GM21526 (cell line): Measurements from ENCODE around the gene RBMS3.

Source experiments
- ATAC-seq: cut with Tn5 transposase; IDR thresholded peaks from one replicate; pipeline ENCODE4 v1.9.1; 2021; ENCODE audit warnings: moderate library complexity; ENCODE audit not compliant: unreplicated experiment, low FRiP score

The RBMS3 gene

DNA sequence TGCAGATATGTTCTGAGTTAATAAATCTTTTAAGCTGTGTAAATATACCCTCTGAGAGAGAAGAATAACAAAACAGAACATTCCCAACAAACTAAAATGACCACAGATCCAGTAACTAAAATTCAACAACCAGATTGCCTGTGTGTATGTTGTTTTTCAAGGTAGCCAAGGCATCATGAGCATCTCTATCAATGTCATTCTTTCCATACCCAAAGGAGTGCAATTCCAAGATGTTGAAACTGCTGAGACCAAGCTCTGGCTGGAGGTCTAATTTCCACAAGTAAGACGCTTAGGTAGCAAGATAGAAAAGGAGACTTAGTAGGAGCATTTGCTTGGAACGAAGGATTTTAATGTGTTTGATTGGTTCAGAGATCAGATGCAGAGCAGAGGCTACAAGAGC lies 276.3 kb downstream of the RBMS3 start:
- no peak for ATAC-seq

DNA sequence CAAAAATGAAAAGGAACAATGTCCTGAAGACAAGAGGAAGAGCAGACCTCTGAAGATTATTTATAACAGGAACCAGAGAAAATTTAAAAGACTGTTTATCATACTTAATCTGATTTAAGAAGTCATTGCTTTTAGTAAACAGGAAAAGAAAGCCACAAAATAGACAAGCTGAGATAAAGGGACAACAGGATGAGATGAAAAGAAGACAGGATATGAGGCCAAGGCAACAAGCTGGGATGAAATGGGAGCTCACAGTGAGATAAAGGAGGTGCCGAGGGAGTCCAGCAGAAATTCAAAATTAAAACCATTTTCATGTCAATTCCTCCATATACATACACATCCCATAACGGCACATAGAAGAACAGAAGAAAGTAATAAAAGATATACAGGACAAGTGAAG lies 277.0 kb downstream of the RBMS3 start:
- ATAC-seq: no peak

DNA sequence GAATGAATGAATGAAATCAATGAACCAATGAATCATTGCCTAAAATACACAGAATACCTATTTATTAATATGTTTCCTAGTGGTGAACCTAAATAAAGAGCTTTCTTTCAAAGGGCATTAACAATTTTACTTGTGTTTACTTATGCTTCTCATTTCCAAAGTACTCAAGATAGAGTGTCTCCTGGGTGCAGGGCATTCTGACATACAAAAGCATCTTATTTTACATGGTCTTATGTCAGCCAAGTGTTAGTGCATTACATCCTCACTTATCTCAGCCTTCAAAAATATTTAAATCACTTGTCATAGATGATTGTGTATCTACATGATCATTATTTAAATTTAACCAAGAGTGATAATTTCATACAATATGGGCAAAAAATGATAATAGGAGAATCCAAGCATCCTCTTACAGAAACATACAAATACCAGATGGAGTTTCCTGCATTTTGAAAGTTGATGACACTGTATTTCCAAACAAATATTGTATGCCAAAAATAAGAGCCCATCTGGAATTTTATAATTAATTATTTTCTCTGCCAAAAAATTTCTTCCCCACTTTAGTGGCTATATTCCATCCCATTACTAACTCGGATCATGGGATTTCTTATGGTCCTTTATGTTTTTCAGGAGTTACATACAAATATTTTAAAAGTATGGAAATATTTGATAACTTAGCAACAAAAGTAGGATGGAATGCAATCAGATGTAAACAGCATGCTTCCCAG lies 279.0 kb downstream of the RBMS3 start:
- ATAC-seq: no peak

DNA sequence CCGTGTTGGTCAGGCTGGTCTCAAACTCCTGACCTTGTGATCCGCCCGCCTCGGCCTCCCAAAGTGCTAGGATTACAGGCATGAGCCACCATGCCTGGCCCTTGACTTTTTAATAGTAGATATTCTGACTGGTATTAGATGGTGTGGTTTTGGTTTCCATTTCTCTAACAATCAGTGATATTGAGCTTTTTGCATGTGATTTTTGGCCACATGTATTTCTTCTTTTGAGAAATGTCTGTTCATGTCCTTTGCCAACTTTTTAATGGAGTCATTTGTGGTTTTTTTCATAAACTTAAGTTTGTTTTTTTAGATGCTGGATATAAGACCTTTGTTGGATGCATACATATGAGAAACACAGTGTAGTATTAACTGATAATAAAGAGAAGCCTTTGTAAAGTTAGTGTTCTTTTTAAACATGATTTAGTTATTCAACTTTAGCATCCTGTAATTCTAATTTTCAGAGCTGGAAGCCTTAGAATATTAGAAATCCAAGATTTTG lies 280.8 kb downstream of the RBMS3 start:
- ATAC-seq: no peak

DNA sequence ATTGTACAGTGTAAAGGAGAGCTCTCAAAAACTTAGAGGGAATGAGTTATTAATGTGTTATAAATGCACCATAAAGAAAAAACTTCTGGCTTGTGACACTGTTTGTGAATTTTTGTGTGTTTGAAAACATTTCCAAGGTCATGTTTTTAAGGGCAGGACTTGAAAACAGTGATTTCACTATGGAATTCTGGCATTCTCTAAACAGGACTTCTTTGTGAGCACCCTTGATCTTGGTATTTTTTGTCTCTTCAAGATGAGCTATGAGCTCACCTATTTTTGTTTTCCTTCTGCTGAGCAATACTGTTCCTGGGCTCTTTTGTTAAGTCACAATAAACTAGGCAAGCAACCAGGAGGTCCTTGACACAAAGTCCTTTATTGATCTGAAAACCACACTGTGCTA lies 284.4 kb downstream of the RBMS3 start:
- ATAC-seq: no peak

DNA sequence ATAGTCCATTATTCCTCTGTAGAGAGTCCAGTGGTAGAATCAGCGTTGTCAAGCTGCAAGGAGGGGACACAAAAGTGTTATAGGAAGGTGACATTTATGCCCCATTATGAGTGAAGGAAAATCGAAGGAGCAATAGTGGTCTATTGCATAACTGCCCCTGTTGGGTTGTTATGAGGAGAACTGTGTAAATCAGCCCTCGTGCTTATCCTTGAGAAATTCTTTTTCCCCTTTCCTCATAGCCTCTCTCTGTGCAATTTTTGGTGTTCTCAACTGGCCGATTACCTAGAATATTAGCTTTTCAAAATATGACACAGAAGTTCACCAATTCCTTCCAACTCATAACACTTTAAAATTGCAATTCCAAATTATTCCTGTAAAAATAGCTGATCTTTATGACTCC lies 286.6 kb downstream of the RBMS3 start:
- ATAC-seq: no peak

DNA sequence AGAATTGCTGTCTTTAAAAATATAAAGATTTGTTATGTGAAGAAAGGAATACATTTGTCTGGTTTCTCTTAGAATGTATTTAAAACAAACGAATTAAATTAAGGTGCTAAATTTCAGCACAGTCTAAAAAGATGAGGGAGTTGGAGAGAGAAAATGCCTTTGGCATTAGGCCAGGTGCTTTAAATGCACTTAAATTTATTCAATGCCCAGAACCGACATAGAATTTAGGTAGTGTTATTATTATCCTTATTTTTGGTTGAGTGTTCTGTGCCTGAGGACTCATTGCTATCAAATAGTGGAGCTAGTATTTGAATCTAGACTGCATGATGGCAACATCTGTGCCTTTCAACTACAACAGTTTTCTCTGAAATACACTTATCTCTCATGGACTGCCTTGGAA lies 287.5 kb downstream of the RBMS3 start:
- ATAC-seq: no peak

DNA sequence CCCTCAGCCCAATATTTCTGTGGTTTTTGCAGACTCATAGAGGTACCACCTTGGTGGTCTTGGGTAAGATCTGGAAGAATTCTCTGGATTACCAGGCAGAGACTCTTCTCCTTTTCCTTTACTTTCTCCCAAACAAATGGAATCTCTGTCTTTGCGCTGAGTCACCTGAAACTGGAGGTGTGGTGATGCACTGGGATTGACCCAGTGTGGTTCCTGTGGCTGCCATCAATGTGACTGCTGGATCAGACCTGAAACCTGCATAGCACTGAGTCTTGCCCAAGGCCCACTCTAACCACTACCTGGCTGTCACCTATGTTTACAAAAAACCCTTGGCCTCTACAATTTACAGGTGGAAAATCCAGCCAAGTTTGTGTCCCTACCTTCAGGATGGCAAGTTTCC lies 295.3 kb downstream of the RBMS3 start:
- ATAC-seq: no peak

DNA sequence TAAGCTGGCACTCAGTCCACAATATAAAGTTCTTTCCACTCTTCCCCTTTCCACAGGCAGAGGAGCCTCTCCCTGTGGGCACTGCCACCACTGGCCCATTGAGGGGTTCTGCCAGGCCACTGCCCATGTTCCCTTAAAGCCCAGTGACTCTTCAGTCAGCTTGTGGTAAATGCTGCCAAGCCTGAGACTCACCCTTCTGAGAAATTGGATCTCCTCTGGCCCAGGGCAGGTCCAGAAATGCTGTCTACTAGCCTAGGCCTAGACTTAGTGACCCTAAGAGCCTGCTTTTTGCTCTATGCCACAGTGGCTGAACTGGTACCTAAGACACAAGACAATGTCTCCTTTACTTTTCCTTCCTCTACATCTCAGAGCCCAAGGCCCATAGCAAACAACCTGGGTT lies 295.8 kb downstream of the RBMS3 start:
- no peak for ATAC-seq

DNA sequence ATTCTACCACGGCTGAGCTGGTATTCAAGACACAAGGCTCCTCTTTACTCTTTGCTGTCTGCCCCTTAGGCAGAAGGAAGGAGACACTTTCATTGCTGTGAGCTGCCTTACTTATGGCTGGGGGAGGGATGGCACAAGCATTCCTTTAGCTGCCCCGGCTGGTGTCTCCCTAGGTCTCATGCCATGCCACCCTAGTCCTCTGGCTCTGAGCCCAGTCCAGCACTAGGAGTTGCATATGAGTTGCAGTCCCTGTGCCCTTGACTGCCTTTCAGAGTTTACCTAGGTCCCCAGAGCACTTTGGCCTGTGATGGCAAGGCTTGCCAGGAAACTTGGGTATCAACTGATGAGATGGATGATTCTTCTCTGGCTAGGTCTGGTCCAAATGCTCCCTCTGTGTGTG lies 296.4 kb downstream of the RBMS3 start:
- no peak for ATAC-seq

DNA sequence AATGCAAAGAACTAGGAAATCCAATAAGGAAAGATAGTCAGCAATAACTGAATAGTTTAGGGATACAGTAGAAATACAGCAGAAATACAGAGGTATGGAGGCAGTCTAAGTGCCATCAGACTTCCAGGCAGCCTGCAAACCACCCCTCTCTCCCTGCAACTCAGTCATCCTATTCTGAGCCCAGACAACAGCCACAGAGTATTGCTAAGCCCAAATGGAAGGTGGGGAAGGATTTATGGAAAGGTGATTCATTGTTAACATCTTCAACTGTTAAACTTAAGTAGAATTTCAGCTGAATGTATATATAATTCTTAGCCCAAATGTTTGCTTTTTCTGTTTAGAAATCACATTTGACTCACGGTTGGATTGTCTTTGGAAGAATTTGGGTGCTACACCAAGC lies 300.4 kb downstream of the RBMS3 start:
- no peak for ATAC-seq

DNA sequence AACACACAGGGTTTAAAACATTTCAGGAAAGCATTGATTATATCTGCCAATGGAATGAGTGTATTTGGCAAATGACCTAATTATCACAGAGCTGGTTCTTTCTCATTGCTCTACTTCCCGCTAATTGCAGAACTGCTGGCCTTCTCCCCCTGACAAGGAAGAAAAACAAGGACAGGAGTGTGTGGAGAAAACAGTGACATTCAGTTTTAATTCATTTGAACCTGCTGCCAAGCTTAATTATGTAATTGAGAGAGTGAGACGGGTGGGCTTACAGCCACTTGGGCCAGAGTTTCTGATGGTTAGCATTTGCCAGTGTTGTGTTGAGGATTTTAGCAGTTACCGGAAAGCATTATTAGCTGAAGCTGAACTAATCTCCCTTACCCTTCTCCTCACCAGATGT lies 301.4 kb downstream of the RBMS3 start:
- ATAC-seq: no peak

DNA sequence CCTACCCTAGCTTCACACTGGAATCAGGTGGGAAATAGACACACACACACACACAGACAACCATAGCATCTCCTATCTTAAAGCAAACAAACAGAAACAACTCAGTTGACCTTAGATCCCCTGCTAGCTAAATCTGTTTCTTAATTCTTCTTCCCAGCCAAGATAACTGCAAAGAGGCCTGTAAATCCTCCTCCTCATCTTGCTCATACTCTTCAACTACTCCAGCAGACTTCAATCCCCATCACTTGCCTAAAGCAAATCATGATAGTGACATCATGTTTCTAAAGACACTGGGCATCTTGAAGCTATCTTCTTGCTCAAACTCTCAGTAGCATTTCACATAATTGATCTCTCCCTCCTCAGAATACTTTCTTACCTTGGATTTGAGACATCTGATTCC lies 303.0 kb downstream of the RBMS3 start:
- no peak for ATAC-seq

DNA sequence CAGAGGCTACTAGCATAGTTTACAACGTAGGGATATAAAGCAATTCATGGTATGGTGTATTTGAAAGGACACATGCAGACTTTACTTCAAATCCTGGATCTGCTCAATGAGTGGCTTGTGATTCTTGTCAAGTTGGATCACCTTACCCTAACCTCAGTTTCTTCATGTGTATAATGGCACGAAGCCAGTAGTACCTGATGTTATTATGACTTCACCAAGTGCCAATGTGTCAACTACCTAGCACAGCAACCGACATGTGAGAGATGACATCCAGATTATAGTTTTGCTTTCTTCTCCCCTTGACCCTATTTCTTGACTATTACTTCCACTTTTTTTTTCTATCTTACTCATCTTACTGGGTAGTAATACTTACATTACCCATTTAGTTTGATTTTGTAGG lies 304.5 kb downstream of the RBMS3 start:
- ATAC-seq: no peak

DNA sequence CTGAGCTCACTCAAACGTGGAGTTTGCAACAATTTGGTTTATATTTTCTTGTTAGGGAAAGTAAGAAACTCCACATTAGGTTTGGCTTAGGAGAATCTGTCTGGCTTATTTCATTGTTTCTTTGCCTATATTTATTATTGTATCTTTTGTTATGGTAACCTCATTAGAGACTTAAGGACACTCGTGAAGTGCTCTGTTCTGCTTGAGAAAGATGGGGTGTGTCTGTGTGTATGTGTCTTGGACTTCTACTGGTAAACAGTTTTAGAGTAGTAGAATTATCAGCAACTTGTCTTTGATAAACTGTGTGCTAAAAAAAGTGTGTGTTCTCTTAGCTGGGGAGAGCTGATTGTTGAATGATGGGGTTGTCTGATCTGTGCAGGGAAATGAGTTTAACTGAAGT lies 306.5 kb downstream of the RBMS3 start:
- no peak for ATAC-seq

DNA sequence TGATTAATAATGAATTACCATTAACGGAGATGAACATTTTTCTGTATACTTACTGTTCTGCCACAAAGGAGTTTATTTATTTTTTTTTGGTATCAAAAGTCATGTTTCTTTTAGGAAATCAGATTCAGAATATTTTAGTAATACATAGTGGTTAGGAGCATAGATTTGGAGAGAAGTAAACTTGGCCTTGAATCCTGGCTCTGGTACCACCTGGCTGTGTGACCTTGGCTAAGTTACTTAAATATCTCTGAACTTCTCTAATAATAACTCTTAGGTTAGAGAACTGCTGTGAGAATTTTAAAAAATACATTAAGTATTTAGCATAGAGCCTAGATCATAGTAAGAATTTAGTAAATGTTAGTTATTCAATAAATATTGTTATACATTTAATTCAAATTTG lies 309.1 kb downstream of the RBMS3 start:
- no peak for ATAC-seq

DNA sequence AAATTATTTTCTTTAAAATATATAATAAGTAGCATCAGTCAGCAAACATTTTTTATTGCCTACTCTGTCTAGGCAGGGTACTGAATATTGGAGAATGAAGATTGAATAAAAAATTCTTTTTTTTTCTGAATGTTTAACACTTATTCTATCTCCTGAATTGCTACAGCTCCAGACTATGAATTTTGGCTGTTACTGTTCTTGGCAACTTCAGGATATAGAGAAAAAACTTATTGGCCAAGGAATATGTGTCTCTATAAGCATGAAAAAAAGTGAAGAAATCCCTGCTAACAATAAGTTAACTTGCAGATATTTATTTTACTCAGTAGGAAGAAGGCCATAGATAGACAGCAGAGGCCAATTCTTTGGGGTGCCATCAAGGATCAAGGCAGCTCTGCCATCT lies 309.6 kb downstream of the RBMS3 start:
- no peak for ATAC-seq

DNA sequence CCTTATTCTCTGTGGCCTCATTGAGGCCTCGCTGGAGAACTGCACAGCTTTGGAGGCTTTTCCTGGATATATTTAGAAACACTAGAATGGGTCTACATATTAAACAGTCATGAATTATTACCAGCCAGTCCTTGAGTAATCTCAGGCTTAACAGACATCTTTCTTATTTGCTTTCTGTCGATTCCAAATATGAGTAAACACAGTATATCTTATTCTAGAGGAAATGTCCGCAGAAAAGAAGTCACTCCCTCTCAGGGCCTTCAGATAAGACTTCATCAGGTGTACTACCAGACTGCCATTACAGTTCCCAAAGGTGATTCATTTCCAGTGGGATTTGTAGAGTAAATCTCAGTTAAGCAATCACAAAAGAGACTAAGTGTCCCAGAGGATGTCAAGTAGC lies 310.7 kb downstream of the RBMS3 start:
- no peak for ATAC-seq

DNA sequence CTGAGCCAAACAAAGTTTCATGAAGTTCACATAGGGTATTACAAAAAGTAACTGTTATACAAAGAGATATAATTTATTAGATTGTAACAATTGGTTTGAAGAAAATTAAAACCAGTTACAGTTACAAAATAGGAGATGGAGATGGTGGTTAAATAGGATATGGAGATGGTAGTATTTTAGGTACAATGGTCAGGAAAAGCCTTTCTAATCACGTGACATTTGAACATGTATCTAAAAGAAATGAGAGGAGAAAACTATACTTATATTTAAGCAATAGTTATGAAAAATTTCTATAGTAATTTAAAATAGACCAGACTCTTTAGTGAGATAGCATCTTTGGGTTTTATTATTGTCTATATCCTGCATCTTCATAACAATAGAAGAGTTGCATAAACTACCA lies 312.9 kb downstream of the RBMS3 start:
- ATAC-seq: no peak

DNA sequence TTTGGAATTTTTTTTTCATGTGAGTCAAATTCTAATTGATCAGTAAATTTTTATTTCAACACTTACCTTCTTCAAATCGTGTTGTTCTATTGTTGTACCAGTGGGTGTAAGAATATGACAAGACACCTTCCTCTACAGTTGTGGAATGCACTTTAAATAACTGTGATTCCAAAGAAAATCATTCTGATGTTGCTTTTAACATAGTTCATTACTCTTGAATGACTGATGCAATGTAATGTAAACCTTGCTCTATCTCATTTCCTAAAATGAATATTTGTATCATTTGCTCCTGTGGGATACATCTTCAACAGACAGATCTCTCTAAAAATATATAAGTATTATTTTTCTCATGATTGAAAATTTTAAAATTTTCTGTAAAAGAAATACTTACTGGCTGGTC lies 313.4 kb downstream of the RBMS3 start:
- no peak for ATAC-seq

DNA sequence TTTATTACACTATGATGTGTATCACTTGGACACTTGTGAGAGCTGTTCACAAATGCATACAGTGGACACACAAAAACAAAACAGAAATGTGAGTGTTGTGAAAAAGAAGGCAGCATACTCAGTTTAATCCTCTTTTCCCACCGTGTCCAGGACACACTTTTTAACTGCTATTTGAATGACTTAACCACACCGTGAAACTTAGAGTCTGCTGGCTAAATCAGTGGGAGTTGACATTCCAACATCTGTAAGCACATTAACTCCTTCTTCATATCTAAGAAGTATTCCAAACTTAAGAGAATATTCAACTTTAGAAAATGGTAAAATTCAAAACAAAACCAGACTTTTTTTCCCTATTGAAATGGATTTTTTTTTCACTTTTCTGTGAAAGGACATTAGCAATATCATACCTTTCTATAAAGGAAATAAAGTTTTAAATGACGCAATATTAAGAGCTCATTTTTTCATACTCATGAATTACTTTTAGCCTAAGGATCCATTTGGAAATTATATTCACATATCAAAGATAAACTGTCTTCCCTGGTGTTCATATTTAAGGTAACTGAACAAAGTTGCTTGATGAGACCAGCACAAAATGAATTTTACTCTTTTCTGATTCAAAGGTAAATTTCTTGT lies 316.6 kb downstream of the RBMS3 start:
- ATAC-seq: no peak

DNA sequence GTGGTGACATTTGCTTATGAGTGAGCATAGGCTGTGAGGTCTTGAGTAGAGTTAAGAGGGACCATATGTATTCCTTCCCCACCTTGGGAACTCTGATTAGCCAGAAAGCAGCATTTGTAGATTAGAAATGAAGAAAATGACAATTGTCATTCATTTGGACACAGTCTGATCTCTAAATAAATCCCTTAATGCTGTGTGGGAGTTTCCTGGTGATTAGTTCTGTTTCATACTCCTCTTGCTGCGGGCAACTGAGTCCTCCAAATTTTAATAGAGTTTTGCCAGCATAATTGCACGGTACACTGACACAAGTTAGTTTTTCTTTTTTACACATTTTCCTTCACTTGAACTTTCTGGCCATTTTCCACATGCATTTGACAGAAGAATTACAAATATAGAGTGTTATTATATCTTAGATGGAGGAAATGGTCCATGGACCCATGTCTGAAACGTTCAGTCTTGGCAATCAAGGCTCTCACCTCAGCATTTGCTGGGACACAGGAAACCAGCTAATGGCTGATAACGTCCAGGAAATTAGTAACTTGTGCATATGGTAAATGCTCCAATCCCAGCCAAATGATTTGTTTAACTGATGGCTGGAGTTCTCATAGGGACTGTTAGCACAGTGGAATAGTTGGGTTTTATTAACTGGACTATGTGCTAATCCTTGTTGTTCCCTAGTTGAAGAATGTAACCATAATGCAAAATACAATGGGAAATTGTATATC lies 321.2 kb downstream of the RBMS3 start:
- ATAC-seq: no peak
